HG03159 (cell line): ENCODE data around the gene TMBIM6.

ENCODE experiments used
- ATAC-seq: cut with Tn5 transposase; IDR thresholded peaks from one replicate; pipeline ENCODE4 v1.9.1; 2021; ENCODE audit warnings: mild to moderate bottlenecking, moderate library complexity; ENCODE audit not compliant: unreplicated experiment

Gene TMBIM6

GRCh38 chr12:49796155-49796554 lies 54.8 kb downstream of the TMBIM6 start:
- ATAC-seq, result no peak

GRCh38 chr12:49796606-49797448 lies 55.5 kb downstream of the TMBIM6 start:
- no peak for ATAC-seq

- ATAC-seq, result no peak
Observed at GRCh38 chr12:49797449-49797776, 56.1 kb downstream of the TMBIM6 start.

GRCh38 chr12:49798248-49798647 lies 56.9 kb downstream of the TMBIM6 start:
- no peak for ATAC-seq

- ATAC-seq, result no peak
Observed at GRCh38 chr12:49798934-49799333, 57.6 kb downstream of the TMBIM6 start.

GRCh38 chr12:49800421-49801140 lies 59.2 kb downstream of the TMBIM6 start:
- ATAC-seq, result no peak

- ATAC-seq, result no peak
Observed at GRCh38 chr12:49801141-49802063, 60.0 kb downstream of the TMBIM6 start.

GRCh38 chr12:49803693-49804450 lies 62.5 kb downstream of the TMBIM6 start:
- no peak for ATAC-seq

GRCh38 chr12:49804821-49805220 lies 63.5 kb downstream of the TMBIM6 start:
- no peak for ATAC-seq

- ATAC-seq, result no peak
Observed at GRCh38 chr12:49805409-49805808, 64.1 kb downstream of the TMBIM6 start.

GRCh38 chr12:49806321-49806813 lies 65.0 kb downstream of the TMBIM6 start:
- no peak for ATAC-seq

- no peak for ATAC-seq
Observed at GRCh38 chr12:49806877-49807276, 65.5 kb downstream of the TMBIM6 start.

- no peak for ATAC-seq
Observed at GRCh38 chr12:49807991-49808580, 66.7 kb downstream of the TMBIM6 start.

GRCh38 chr12:49808686-49809380 lies 67.5 kb downstream of the TMBIM6 start:
- ATAC-seq, result no peak

GRCh38 chr12:49809381-49809905 lies 68.1 kb downstream of the TMBIM6 start:
- no peak for ATAC-seq

GRCh38 chr12:49809906-49810389 lies 68.6 kb downstream of the TMBIM6 start:
- ATAC-seq, result no peak

GRCh38 chr12:49811136-49811535 lies 69.8 kb downstream of the TMBIM6 start:
- no peak for ATAC-seq

GRCh38 chr12:49811961-49812401 lies 70.6 kb downstream of the TMBIM6 start:
- ATAC-seq, result no peak

GRCh38 chr12:49813131-49813530 lies 71.8 kb downstream of the TMBIM6 start:
- ATAC-seq, result no peak
